Stimulated activated CD4-positive, alpha-beta T cell treated with anti-CD3 and anti-CD28 coated beads, Interleukin-1b, Interleukin-23, amount 100 ng/mL, for 1 hour (primary cell): ENCODE measurements around the gene SETD2.

ENCODE experiments used
- DNase-seq, 2 donors: peaks; one replicate each; pipeline ENCODE4 v3.0.0-alpha.2; 2020; ENCODE audit warnings: low read depth in 2 of 2

SETD2 gene

DNA sequence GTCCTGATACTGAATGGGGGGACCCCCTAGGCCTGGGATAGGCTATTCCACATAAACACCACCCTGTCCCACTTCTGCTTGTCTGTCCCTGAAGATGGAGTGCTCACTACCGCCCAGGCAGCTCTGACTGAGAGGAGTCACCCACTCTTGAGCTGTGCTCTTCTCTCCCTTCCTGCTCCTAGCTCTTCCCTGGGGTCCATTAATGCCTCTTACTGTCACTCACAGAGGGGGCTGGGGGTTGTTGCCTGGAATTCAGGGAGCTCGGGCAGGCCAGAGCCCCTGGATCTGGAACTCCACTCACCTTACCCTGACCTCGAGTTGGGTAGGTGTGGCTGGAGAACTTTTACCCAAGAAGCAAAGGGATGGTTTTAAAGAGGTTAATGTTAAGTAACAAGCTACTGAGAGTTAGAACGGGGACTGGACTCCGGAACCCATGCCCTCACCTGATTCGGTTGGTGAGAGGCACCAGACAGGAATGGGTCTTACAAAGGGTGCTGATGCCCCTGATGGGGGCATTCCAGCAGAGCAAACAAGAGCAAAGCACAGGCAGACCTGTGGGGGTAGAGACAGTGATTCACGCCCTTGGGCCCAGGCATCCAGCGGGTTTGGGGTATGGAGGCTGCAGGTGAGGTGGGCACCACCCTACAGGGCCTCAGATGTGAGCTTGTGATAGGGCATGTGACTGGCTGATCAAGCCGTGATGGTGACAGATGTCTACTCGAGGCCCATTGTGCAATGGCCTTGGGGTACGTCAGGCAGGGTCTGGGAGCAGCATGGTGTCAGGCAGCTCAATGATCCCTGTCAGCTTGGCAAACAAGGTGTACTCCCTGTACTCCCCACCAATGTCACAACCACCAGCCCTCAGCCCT is 179.1 kb downstream of the SETD2 start:
- no peak for DNase-seq

- no peak for DNase-seq
Measured at GRCh38 chr3:46982546-46982945, 181.4 kb downstream of the SETD2 start.

- DNase-seq = no peak
Measured at GRCh38 chr3:46981932-46982471, 181.9 kb downstream of the SETD2 start.

- no peak for DNase-seq
Measured at GRCh38 chr3:46979958-46980497, 183.9 kb downstream of the SETD2 start.

DNA sequence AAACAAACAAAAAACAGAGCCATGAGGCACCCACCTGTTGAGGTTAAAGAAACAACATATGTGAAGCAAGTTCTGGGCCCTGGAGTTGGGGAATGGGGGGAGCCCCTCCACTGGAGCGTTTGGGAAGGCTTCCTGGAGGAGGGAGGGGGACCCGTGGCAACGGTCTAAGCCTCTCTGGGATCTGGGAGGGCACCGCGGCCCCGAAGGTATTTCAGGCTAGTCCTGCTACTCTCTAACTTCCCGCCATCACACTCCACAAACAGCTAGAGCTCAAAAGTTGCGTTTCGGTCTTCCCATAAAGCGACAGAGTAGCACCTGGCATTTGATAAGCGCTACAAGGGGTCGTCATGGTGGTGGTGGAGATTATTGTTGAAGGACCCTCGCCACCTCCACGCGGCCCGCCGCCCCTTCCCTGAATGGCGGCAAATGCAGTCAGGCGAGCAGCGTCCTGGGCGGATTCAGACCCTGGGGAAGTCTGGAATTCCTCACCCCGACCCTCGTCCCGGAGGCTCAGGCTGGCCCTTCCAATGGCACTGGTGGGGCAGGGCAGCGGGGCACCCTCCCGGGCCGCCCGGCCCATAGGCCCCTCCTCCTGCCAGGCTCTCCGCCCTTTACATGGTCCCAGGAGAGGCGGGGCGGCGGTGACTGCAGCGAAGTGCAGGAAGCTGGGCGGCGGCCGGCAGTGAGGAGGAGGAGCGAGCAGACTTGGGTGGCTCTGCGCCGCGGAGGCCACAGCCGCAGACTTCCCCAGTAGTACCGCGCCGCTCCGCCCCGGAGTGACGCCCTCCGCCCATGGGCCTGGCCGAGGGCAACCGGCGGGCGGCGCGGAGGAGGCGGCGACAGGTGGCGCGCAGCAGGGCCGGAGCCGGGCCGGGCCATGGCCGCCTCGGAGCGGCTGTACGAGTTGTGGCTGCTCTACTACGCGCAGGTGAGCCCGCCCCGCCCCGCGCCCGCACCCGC is 184.6 kb downstream of the SETD2 start, which contains the start of gene NBEAL2:
TSS of gene NBEAL2 (plus strand) at position 682 of the 960 bp plus-strand sequence. CDS start at position 878, 196 bp downstream.
- peak; percentile 88 for DNase-seq

DNA sequence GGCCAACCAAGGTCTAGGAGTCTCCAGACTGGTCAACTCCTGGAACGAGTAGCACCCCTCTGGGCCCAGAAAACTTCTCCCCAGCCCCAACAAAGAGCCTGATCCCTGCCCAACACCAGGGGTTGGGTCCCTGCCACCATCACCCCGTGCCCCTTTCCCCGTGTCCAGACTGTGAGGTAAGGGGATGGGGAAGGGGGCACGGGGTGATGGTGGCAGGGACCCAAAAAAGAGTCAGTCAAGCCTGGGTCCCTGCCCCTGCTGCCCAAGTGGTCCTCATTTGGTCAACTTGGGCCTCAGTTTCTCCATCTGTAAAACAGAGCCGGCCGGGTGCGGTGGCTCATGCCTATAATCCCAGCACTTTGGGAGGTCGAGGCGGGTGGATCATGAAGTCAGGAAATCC is 185.5 kb downstream of the SETD2 start:
- no peak for DNase-seq

GRCh38 chr3:46977811-46978195 is 186.1 kb downstream of the SETD2 start:
- DNase-seq = no peak

DNA sequence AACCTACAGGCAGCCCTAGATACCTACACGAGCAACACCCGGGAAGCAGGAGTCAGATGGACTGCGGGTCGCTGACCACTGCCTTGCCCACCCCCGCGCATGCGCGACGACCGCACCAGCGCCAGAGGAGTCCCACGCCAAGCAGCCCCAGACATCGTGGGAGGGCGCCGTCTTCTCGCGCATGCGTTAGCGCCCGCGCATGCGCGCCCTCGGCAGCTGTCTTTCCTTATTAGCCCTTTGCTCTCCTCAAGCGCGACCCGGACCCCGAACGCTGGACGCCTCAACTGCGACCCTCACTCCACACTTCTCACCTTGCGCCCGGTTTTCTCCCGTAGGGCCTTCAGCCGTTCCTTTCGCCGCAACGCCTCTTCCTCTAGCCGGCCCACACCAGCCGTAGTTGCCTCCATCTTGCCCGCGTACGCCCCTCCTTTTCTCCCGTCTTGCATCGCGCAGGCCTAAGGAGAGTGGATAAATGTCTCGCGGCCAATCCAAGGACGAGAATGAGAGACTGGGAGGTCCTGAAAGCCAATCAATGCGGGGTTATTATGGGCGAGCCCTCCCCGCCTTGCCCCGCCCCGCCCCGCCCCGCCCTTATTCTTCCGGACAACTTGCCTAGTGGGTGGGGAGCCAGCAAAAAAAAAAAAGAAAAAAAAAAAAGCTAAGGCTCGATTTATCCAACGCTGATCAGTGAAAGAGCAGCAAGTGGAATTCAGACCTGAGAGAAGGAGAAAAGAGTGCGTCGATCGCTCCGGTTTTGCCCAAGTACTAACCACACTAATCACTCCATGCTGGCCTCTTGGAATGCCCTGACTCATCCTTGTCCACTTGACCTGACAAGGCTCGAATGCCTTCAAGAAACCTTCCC is 187.4 kb downstream of the SETD2 start, which contains the start of gene CCDC12:
TSS of gene CCDC12 (minus strand) at position 420 of the 865 bp plus-strand sequence. CDS start at position 407, 13 bp downstream.
- peak; percentile 69 to 87 for DNase-seq

GRCh38 chr3:46974421-46975171 is 189.3 kb downstream of the SETD2 start:
- no peak for DNase-seq

GRCh38 chr3:46972396-46972795 is 191.5 kb downstream of the SETD2 start:
- no peak for DNase-seq

- no peak for DNase-seq
Measured at GRCh38 chr3:46971742-46972141, 192.2 kb downstream of the SETD2 start.

DNA sequence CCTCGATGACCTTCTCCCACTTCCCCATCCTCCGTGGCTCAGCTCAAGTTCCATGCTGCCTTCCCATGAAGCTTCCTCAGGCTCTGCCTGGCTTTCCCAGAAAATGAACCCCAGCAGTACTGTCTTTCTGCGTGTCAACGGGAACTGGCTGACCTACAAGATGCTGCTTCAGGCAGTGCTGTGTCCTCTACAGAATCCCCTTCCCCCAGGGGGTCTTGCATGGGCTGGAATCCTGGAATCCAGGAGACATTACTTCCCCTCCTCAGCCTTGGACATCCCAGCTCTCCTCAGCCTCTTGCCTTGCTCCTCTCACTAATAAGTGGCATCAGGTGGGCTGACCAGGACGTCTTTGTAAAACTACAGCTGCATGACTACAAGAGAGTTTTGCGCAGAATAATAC is 192.8 kb downstream of the SETD2 start:
- DNase-seq = no peak

DNA sequence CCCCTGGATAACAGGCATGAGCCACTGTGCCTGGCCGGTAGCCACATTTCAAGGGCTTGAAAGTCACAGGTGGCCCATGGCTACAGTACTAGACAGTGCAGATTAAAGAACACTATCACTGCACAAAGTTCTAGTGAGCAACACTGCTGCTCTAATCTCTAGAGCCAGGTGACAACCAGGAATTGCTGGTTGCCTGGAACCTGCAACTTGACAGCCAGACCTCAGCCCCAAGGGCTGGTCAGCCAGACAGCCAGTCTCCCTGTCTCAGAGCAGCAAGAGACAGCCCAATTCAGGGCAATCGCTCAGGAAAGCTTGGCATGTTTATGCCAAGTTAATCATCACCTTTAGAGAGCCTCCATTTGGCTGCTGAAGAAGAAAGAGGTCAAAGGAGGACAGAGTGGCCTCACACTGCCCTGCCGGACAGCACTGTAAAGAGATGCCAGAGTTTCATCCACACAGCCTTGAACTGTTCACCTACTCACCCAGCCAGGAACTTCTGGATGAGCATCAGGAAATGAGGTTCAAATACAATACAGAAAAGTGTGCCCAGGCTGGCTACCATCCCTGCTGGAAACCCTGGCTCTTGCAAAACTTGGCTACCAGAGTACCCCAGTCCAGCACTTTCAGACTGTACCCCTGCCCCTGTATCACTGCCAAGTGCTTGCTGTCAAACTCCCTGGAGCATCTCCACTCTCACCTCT is 193.4 kb downstream of the SETD2 start:
- no peak for DNase-seq

DNA sequence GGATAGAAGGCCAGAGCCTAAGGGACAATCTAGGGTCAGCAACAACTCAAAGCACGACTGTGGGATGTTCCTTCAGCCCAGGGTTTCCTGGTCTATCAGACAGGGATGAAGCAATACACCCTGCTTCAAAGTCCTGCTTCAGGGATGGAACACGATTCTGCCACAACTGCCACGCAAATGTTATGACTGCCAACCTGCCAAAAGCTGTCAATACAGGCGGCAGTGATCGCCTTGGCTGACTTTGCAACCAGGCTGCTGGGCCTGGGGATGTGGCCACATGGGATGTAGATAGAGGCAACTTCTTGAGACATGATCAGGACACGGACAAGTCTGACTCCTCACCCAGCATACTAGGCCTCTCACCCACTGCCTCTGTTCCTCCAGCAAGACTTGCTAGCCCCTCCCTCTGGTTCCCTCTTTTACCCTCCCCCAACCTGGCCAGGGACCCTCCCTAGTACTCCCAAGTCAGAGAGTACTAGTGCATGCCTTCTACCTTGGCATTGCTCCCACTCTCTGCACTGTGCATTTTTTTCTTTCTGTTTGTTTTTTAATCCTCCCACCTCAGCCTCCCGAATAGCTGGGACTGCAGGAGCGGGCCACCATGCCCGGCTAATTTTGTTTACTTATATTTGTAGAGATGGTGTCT is 195.0 kb downstream of the SETD2 start:
- DNase-seq = no peak

DNA sequence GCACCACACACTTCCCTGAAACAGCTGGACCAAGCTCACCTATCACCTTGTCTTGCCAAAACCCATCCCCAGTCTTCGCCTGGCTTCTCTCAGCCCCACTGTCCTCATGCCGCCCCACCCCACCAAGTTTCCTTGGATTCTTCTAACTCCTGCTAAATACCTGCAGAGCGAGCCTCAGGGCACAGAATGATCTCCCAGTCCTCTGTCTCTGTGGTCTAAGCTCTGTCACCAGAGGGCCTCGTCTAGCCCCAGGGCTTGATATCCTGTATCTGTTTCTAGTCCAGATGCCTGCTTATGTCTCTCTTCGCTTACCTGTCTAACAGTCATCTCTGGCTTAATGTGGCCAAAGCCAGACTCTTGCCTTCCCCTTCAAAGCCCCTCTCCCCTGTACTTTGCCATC is 197.1 kb downstream of the SETD2 start:
- DNase-seq = no peak
